Brain microvascular endothelial cell (primary cell): ENCODE data around the gene PAX2.
A peak's percentile ranks its signal among the peaks of the same experiment; 100 is the strongest.

Experiments used
- DNase-seq: peaks from one replicate; pipeline ENCODE4 v3.0.0-alpha.2; 2020
- H3K27ac ChIP-seq: fragments of 250-450 bp; sonication (Bioruptor Pico); 2 replicates; pipeline ENCODE4 v1.5.1; 2020; ENCODE audit warnings: mild to moderate bottlenecking, moderate library complexity
- H3K27me3 ChIP-seq: fragments of 250-450 bp; sonication (Bioruptor Pico); replicated peaks from 2 replicates; pipeline ENCODE4 v1.5.1; 2020; ENCODE audit warnings: mild to moderate bottlenecking
- H3K36me3 ChIP-seq: fragments of 250-450 bp; sonication (Bioruptor Pico); replicated peaks from 2 replicates; pipeline ENCODE4 v1.5.1; 2020; ENCODE audit warnings: mild to moderate bottlenecking
- H3K4me3 ChIP-seq: 2 replicates; pipeline ENCODE4 v1.5.1; 2011; ENCODE audit warnings: low read depth, mild to moderate bottlenecking, control low read depth, low read length, moderate library complexity
- in situ Hi-C: cut with HindIII; loops from 2 replicates; pipeline ENCODE4 v1.10.0; 2017; ENCODE audit warnings: low sequenced_read_pairs, low pct_ligation_motif_present
- TF ChIP-seq, protein P1 (sequence below): IDR thresholded peaks from 2 replicates; pipeline ENCODE4 v1.5.1; 2011; ENCODE audit warnings: low read depth, mild to moderate bottlenecking, moderate library complexity, low read length, control low read depth, inconsistent platforms; ENCODE audit errors: missing control alignments

Gene PAX2

DNA sequence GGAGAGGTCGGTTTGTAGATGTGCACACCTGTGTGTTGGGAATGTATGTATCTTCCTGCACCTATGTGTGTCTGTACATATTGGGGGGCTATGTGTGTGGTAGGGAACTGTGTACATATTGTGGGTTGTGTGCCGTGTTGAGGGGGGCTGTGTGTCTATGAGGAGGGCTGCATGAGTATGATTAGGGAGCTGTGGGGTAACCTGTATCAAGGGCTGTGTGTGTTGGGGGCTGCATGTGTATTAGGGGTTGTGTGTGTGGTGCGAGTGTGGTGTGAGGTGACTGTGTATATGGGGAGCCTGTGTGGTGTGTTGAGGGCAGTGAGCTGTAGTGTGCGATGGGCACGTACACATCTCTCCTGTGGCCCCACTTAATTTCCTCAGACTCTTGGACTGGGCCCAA is 22.2 kb upstream of the PAX2 start:
- in situ Hi-C loops, result no loop called here
- H3K27ac ChIP-seq, result no peak overlapping the region
- DNase-seq, result no peak
- H3K36me3 ChIP-seq, result no peaks in the 10 kb centered on the region
- H3K27me3 ChIP-seq, result peaks cover 59% of the 10 kb centered on the region
- TF ChIP-seq, protein P1, sequence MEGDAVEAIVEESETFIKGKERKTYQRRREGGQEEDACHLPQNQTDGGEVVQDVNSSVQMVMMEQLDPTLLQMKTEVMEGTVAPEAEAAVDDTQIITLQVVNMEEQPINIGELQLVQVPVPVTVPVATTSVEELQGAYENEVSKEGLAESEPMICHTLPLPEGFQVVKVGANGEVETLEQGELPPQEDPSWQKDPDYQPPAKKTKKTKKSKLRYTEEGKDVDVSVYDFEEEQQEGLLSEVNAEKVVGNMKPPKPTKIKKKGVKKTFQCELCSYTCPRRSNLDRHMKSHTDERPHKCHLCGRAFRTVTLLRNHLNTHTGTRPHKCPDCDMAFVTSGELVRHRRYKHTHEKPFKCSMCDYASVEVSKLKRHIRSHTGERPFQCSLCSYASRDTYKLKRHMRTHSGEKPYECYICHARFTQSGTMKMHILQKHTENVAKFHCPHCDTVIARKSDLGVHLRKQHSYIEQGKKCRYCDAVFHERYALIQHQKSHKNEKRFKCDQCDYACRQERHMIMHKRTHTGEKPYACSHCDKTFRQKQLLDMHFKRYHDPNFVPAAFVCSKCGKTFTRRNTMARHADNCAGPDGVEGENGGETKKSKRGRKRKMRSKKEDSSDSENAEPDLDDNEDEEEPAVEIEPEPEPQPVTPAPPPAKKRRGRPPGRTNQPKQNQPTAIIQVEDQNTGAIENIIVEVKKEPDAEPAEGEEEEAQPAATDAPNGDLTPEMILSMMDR, result no peak
- H3K4me3 ChIP-seq, result no peak overlapping the region

DNA sequence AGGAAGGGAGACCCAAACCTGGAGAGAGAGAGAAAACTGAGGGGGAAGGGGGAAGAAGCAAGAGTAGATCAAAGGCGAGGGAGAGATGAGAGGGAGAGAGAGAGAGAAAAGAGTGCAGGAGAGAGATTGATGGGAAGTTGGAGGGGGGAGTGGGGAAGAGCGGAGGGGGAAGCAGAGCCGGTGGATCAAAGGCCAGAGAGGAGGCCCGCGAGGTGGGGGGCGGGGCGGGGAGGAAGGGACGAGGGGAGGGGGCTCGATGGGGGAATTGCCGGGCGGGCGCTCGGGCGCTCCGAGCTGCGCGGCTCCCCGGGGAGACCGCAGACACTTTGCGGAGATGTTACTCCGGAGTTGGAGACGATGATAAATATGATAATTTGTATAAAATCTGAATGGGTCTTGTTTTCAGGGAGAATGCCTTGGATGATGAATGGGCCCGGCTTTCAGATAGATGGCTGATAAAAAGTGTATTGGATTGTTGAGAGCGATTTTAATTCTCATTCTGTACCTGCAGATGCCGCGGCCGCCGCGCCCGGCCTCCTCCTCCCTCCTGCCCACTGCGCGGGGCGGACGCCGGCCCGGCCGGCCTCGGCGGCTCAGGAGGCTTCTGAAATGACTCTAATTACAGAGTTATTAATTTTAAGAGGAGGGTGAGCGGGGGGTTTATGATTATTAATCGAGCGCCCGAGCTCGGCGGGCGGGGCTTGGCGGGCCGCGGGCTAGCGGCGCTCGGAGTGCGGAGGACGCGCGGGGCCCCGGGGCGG is 21.4 kb upstream of the PAX2 start:
- Histone ChIP-seq H3K4me3 (no peak overlapping the region), H3K27ac (no peak overlapping the region), H3K27me3 (peaks cover 60% of the 10 kb centered on the region), H3K36me3 (no peaks in the 10 kb centered on the region)
- no peak for DNase-seq
- in situ Hi-C loops, result no loop called here
- TF ChIP-seq, protein P1, result no peak

GRCh38 chr10:100724531-100725027 is 20.8 kb upstream of the PAX2 start:
- H3K27me3 ChIP-seq, result peaks cover 65% of the 10 kb centered on the region
- no peak overlapping the region for H3K27ac ChIP-seq
- H3K36me3 ChIP-seq, result no peaks in the 10 kb centered on the region
- in situ Hi-C loops, result no loop called here
- DNase-seq, result no peak
- TF ChIP-seq, protein P1, result no peak
- no peak overlapping the region for H3K4me3 ChIP-seq

- Histone ChIP-seq H3K4me3 (no peak overlapping the region), H3K27ac (no peak overlapping the region), H3K36me3 (no peaks in the 10 kb centered on the region), H3K27me3 (peaks cover 69% of the 10 kb centered on the region)
- in situ Hi-C loops, result no loop called here
- peak; percentile 14 for DNase-seq
- TF ChIP-seq, protein P1, result no peak
These were observed 20.3 kb upstream of the PAX2 start for GRCh38 chr10:100725071-100725471.

GRCh38 chr10:100725869-100726426 is 19.4 kb upstream of the PAX2 start:
- Histone ChIP-seq H3K27ac (no peak overlapping the region), H3K27me3 (peaks cover 71% of the 10 kb centered on the region), H3K36me3 (no peaks in the 10 kb centered on the region), H3K4me3 (no peak overlapping the region)
- TF ChIP-seq, protein P1, result no peak
- in situ Hi-C loops, result no loop called here
- no peak for DNase-seq
